HepG2 (cell line): ENCODE results near the gene FRMD3. TPM values are rescaled to one million over a fixed set of nuclear protein-coding genes. Genes with fewer than 3 reads are reported as not detected.

Source experiments
- BORCS8-MEF2B ChIP-seq: sonication (generic); formaldehyde crosslinking; IDR thresholded peaks from 2 replicates; pipeline ENCODE4 v1.8.0; 2022; ENCODE audit warnings: mild to moderate bottlenecking, missing genetic modification reagents
- JUND ChIP-seq: sonication (generic); formaldehyde crosslinking; IDR thresholded peaks from 2 replicates; pipeline ENCODE4 v1.8.0; 2022; ENCODE audit warnings: mild to moderate bottlenecking, missing genetic modification reagents
- MED13 ChIP-seq: sonication (generic); formaldehyde crosslinking; IDR thresholded peaks from 2 replicates; pipeline ENCODE4 v1.5.0; 2020; ENCODE audit warnings: missing genetic modification reagents
- MEIS1 ChIP-seq: sonication (generic); formaldehyde crosslinking; IDR thresholded peaks from 2 replicates; pipeline ENCODE4 v1.9.0; 2021; ENCODE audit warnings: mild to moderate bottlenecking, missing genetic modification reagents, moderate library complexity, borderline replicate concordance
- PHF21A ChIP-seq: sonication (generic); formaldehyde crosslinking; IDR thresholded peaks from 2 replicates; pipeline ENCODE4 v1.5.0; 2020; ENCODE audit warnings: mild to moderate bottlenecking, missing genetic modification reagents
- WIZ ChIP-seq: sonication (generic); formaldehyde crosslinking; IDR thresholded peaks from 2 replicates; pipeline ENCODE4 v1.5.1; 2020; ENCODE audit warnings: mild to moderate bottlenecking, missing genetic modification reagents
- XRCC5 ChIP-seq: fragments of 200-400 bp; formaldehyde crosslinking; optimal IDR thresholded peaks from 2 replicates; pipeline ENCODE3; 2017; ENCODE audit warnings: mild to moderate bottlenecking, low read length
- ZBTB21 ChIP-seq: sonication (generic); formaldehyde crosslinking; IDR thresholded peaks from 2 replicates; pipeline ENCODE4 v1.4.0; 2020; ENCODE audit warnings: missing genetic modification reagents
- ZNF775 ChIP-seq: sonication (generic); formaldehyde crosslinking; IDR thresholded peaks from 2 replicates; pipeline ENCODE4 v1.4.0; 2020; ENCODE audit warnings: missing genetic modification reagents, mild to moderate bottlenecking, moderate library complexity, borderline replicate concordance
- ZNF777 ChIP-seq: sonication (generic); formaldehyde crosslinking; IDR thresholded peaks from 2 replicates; pipeline ENCODE4 v1.4.0; 2020; ENCODE audit warnings: missing genetic modification reagents
- polyA plus RNA-seq, 8 experiments: library from polyadenylated mRNA; depleted of rRNA in 3 of 8; stranded (reverse) in 7 of 8; unstranded in 1 of 8; fragments of >200 nt; fragmentation: Illumina TruSeq in 4 of 8; extraction: Trizol in 4 of 8; gene quantifications; 2 replicates each; pipeline versions ENCODE4 v1.2.1 to v1.2.3, GENCODE V29; 2011 to 2016; ENCODE audit warnings: low read depth in 4 of 8, missing spikeins in 1 of 8, mixed read lengths in 1 of 8; ENCODE audit not compliant: insufficient read depth in 1 of 8
- total RNA-seq, 5 experiments: library from RNA; depleted of rRNA; stranded (reverse); fragments of >200 nt; fragmentation: Illumina TruSeq; extraction: Trizol; gene quantifications; 2 replicates each; pipeline ENCODE4 v1.2.3, GENCODE V29; 2016; ENCODE audit warnings: low read depth in 1 of 5
- TF ChIP-seq, protein P1 (sequence below): sonication (generic); formaldehyde crosslinking; IDR thresholded peaks from 2 replicates; pipeline ENCODE4 v1.4.0; 2020; ENCODE audit warnings: mild to moderate bottlenecking, missing genetic modification reagents, borderline replicate concordance
- TF ChIP-seq, protein P2 (sequence below): sonication (generic); formaldehyde crosslinking; IDR thresholded peaks from 2 replicates; pipeline ENCODE4 v1.5.1; 2020; ENCODE audit warnings: missing genetic modification reagents, mild to moderate bottlenecking, borderline replicate concordance
- TF ChIP-seq, protein P3 (sequence below): sonication (generic); formaldehyde crosslinking; IDR thresholded peaks from 2 replicates; pipeline ENCODE4 v1.8.0; 2022; ENCODE audit warnings: low read depth, missing genetic modification reagents
- TF ChIP-seq, protein P4 (sequence below): sonication (generic); formaldehyde crosslinking; IDR thresholded peaks from 2 replicates; pipeline ENCODE4 v1.4.0; 2020; ENCODE audit warnings: missing genetic modification reagents
- TF ChIP-seq, protein P5 (sequence below): sonication (generic); formaldehyde crosslinking; IDR thresholded peaks from 2 replicates; pipeline ENCODE4 v1.8.0; 2022; ENCODE audit warnings: missing genetic modification reagents, mild to moderate bottlenecking, inconsistent platforms, borderline replicate concordance
- TF ChIP-seq, protein P6 (sequence below): sonication (generic); formaldehyde crosslinking; IDR thresholded peaks from 2 replicates; pipeline ENCODE4 v1.4.0; 2020; ENCODE audit warnings: mild to moderate bottlenecking, missing genetic modification reagents

Gene FRMD3
- total and polyA plus RNA-seq, 2 of the 13 experiments (the other 11 are each of a cell fraction or from before 2014, with no cell fraction given) = 3.2 to 7.7 TPM

DNA sequence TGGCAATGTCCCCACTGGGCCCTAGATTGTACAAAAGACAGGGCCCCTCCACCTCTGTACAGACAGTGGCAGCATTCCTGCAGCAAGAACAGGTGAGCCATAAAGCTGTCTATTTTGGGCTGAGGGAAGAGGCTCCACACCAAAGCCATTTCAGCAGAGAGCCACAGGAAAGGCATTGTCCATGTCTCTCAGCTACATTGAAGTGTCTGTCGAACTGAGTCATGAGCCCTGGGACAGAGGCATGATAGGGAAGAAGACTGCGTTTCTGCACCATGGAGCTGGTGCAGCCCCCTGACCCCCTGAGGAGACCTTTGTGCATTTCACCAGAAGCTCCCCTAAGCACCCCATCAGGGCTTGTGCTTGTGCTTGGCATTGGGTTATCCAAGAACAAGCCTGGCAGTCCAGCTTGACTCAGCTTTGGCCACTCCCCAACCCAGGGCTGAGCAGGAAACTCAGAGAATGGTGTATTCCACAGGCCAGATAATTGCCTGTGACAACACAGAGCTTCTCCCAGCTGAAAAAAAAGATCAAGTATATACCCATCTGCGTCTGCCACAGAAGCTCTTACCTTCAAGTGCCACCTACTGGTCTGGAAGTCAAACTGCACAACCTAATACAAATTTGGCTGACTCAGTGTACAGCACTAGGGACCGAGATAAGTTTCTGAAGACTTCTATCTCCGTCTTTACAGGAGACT, 5.9 kb upstream of the FRMD3 start (continued):
- TF ChIP-seq, protein P1, sequence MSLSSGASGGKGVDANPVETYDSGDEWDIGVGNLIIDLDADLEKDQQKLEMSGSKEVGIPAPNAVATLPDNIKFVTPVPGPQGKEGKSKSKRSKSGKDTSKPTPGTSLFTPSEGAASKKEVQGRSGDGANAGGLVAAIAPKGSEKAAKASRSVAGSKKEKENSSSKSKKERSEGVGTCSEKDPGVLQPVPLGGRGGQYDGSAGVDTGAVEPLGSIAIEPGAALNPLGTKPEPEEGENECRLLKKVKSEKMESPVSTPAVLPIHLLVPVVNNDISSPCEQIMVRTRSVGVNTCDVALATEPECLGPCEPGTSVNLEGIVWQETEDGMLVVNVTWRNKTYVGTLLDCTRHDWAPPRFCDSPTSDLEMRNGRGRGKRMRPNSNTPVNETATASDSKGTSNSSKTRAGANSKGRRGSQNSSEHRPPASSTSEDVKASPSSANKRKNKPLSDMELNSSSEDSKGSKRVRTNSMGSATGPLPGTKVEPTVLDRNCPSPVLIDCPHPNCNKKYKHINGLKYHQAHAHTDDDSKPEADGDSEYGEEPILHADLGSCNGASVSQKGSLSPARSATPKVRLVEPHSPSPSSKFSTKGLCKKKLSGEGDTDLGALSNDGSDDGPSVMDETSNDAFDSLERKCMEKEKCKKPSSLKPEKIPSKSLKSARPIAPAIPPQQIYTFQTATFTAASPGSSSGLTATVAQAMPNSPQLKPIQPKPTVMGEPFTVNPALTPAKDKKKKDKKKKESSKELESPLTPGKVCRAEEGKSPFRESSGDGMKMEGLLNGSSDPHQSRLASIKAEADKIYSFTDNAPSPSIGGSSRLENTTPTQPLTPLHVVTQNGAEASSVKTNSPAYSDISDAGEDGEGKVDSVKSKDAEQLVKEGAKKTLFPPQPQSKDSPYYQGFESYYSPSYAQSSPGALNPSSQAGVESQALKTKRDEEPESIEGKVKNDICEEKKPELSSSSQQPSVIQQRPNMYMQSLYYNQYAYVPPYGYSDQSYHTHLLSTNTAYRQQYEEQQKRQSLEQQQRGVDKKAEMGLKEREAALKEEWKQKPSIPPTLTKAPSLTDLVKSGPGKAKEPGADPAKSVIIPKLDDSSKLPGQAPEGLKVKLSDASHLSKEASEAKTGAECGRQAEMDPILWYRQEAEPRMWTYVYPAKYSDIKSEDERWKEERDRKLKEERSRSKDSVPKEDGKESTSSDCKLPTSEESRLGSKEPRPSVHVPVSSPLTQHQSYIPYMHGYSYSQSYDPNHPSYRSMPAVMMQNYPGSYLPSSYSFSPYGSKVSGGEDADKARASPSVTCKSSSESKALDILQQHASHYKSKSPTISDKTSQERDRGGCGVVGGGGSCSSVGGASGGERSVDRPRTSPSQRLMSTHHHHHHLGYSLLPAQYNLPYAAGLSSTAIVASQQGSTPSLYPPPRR (CRISPR knock-in tag) = no peak
- TF ChIP-seq MEIS1 (CRISPR knock-in tag) (no peak), ZNF777 (no peak), PHF21A (CRISPR knock-in tag) (no peak), ZBTB21 (CRISPR knock-in tag) (no peak), BORCS8-MEF2B (CRISPR knock-in tag) (no peak), ZNF775 (CRISPR knock-in tag) (no peak), MED13 (CRISPR knock-in tag) (0 out of 2 replicates have a peak, but pooled peaks have one; percentile 16), XRCC5 (peak; percentile 37), WIZ (CRISPR knock-in tag) (no peak), JUND (CRISPR knock-in tag) (no peak)
- TF ChIP-seq, protein P2, sequence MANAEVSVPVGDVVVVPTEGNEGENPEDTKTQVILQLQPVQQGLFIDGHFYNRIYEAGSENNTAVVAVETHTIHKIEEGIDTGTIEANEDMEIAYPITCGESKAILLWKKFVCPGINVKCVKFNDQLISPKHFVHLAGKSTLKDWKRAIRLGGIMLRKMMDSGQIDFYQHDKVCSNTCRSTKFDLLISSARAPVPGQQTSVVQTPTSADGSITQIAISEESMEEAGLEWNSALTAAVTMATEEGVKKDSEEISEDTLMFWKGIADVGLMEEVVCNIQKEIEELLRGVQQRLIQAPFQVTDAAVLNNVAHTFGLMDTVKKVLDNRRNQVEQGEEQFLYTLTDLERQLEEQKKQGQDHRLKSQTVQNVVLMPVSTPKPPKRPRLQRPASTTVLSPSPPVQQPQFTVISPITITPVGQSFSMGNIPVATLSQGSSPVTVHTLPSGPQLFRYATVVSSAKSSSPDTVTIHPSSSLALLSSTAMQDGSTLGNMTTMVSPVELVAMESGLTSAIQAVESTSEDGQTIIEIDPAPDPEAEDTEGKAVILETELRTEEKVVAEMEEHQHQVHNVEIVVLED (CRISPR knock-in tag) = 0 out of 2 replicates have a peak, but pooled peaks have one; percentile 15
- TF ChIP-seq, protein P3, sequence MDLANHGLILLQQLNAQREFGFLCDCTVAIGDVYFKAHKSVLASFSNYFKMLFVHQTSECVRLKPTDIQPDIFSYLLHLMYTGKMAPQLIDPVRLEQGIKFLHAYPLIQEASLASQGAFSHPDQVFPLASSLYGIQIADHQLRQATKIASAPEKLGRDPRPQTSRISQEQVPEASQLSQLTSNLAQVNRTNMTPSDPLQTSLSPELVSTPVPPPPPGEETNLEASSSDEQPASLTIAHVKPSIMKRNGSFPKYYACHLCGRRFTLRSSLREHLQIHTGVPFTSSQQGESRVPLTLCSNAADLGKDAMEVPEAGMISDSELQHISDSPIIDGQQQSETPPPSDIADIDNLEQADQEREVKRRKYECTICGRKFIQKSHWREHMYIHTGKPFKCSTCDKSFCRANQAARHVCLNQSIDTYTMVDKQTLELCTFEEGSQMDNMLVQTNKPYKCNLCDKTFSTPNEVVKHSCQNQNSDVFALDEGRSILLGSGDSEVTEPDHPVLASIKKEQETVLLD (CRISPR knock-in tag) = no peak
- TF ChIP-seq, protein P4, sequence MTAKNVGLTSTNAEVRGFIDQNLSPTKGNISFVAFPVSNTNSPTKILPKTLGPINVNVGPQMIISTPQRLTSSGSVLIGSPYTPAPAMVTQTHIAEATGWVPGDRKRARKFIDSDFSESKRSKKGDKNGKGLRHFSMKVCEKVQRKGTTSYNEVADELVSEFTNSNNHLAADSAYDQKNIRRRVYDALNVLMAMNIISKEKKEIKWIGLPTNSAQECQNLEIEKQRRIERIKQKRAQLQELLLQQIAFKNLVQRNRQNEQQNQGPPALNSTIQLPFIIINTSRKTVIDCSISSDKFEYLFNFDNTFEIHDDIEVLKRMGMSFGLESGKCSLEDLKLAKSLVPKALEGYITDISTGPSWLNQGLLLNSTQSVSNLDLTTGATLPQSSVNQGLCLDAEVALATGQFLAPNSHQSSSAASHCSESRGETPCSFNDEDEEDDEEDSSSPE (CRISPR knock-in tag) = no peak
- TF ChIP-seq, protein P5, sequence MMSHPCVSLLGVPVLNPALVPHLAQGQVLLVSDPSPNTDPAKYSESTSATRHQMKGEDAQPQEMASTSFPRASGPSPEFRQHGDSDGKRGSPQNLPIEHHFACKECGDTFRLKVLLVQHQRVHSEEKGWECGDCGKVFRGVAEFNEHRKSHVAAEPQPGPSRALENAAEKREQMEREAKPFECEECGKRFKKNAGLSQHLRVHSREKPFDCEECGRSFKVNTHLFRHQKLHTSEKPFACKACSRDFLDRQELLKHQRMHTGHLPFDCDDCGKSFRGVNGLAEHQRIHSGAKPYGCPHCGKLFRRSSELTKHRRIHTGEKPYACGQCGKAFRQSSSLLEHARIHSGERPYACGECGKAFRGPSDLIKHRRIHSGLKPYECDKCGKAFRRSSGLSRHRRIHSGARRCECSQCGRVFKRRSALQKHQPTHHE (CRISPR knock-in tag) = no peak
- TF ChIP-seq, protein P6, sequence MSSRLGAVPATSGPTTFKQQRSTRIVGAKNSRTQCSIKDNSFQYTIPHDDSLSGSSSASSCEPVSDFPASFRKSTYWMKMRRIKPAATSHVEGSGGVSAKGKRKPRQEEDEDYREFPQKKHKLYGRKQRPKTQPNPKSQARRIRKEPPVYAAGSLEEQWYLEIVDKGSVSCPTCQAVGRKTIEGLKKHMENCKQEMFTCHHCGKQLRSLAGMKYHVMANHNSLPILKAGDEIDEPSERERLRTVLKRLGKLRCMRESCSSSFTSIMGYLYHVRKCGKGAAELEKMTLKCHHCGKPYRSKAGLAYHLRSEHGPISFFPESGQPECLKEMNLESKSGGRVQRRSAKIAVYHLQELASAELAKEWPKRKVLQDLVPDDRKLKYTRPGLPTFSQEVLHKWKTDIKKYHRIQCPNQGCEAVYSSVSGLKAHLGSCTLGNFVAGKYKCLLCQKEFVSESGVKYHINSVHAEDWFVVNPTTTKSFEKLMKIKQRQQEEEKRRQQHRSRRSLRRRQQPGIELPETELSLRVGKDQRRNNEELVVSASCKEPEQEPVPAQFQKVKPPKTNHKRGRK (CRISPR knock-in tag) = no peak
